ENCODE results near the gene MAGI1.

Gene MAGI1

GRCh38 chr3:65466300-65466988 is 572.3 kb downstream of the MAGI1 start:
- no peak for TF ChIP-seq CTCF (IDR thresholded peaks at IDR 0.05)

GRCh38 chr3:65449841-65450428 is 588.8 kb downstream of the MAGI1 start:
- no peaks in the 10 kb centered on the region for H3K9me3 ChIP-seq
- no peaks in the 10 kb centered on the region for H3K36me3 ChIP-seq
- no peaks in the 10 kb centered on the region for H3K27me3 ChIP-seq
- no peak for TF ChIP-seq CTCF (IDR thresholded peaks at IDR 0.05)
- H3K4me1 ChIP-seq (ENCODE audit: control insufficient read depth in 1 of 2, insufficient read depth in 1 of 2, low read depth in 1 of 2, low read length in 1 of 2) = no peaks in the 10 kb centered on the region
- no peak overlapping the region for H3K4me3 ChIP-seq (ENCODE audit: low read depth in 1 of 2, low read length in 1 of 2)
- H3K27ac ChIP-seq = no peak overlapping the region

More at GRCh38 chr3:65466300-65466988, 572.3 kb downstream of the MAGI1 start:
- no peaks in the 10 kb centered on the region for H3K36me3 ChIP-seq
- H3K9me3 ChIP-seq = no peaks in the 10 kb centered on the region
- H3K27ac ChIP-seq = no peak overlapping the region
- H3K4me3 ChIP-seq (ENCODE audit: low read depth in 1 of 2, low read length in 1 of 2) = no peak overlapping the region
- no peaks in the 10 kb centered on the region for H3K4me1 ChIP-seq (ENCODE audit: control insufficient read depth in 1 of 2, insufficient read depth in 1 of 2, low read depth in 1 of 2, low read length in 1 of 2)
- no peaks in the 10 kb centered on the region for H3K27me3 ChIP-seq

- Histone ChIP-seq H3K27ac (no peak overlapping the region), H3K9me3 (no peaks in the 10 kb centered on the region), H3K4me1 (ENCODE audit: control insufficient read depth in 1 of 2, insufficient read depth in 1 of 2, low read depth in 1 of 2, low read length in 1 of 2) (no peaks in the 10 kb centered on the region), H3K4me3 (ENCODE audit: low read depth in 1 of 2, low read length in 1 of 2) (no peak overlapping the region), H3K27me3 (no peaks in the 10 kb centered on the region), H3K36me3 (no peaks in the 10 kb centered on the region)
- TF ChIP-seq CTCF (IDR thresholded peaks at IDR 0.05) = no peak
These were observed 590.6 kb downstream of the MAGI1 start for GRCh38 chr3:65448120-65448519.

GRCh38 chr3:65445573-65446169 is 593.0 kb downstream of the MAGI1 start:
- Histone ChIP-seq H3K4me1 (ENCODE audit: control insufficient read depth in 1 of 2, insufficient read depth in 1 of 2, low read depth in 1 of 2, low read length in 1 of 2) (no peaks in the 10 kb centered on the region), H3K27ac (no peak overlapping the region), H3K36me3 (no peaks in the 10 kb centered on the region), H3K9me3 (no peaks in the 10 kb centered on the region), H3K27me3 (no peaks in the 10 kb centered on the region), H3K4me3 (ENCODE audit: low read depth in 1 of 2, low read length in 1 of 2) (no peak overlapping the region)
- no peak for TF ChIP-seq CTCF (IDR thresholded peaks at IDR 0.05)

GRCh38 chr3:65444447-65444815 is 594.3 kb downstream of the MAGI1 start:
- H3K27ac ChIP-seq = no peak overlapping the region
- no peak overlapping the region for H3K4me3 ChIP-seq (ENCODE audit: low read depth in 1 of 2, low read length in 1 of 2)
- H3K4me1 ChIP-seq (ENCODE audit: control insufficient read depth in 1 of 2, insufficient read depth in 1 of 2, low read depth in 1 of 2, low read length in 1 of 2) = no peaks in the 10 kb centered on the region
- no peaks in the 10 kb centered on the region for H3K27me3 ChIP-seq
- H3K9me3 ChIP-seq = no peaks in the 10 kb centered on the region
- no peaks in the 10 kb centered on the region for H3K36me3 ChIP-seq
- no peak for TF ChIP-seq CTCF (IDR thresholded peaks at IDR 0.05)

Data from neutrophil (primary cell).